C4-2B (cell line): ENCODE results near the gene TTC12.

Experiments
- ZFX ChIP-seq: fragments of 450-650 bp; IDR thresholded peaks from 2 replicates; pipeline ENCODE4 v1.6.1; 2017
- TF ChIP-seq, protein P1 (sequence below): fragments of 450-650 bp; conservative IDR thresholded peaks from 2 replicates; pipeline ENCODE4 v1.5.1; 2017; ENCODE audit warnings: mild to moderate bottlenecking

DNA sequence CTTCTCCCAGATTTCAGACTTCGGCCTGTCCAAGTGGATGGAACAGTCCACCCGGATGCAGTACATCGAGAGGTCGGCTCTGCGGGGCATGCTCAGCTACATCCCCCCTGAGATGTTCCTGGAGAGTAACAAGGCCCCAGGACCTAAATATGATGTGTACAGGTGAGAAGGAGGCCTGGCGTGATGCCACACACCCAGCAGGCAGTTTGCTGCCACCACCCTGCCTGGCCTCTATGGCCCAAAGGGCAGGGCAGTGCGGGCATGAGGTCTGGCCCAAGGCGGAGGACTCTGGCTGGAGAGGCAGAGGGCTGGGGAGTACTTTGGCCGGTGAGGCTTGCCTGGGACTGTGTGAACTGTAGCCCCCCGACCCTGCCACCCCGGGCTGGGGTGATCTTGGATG lies 80.5 kb downstream of the TTC12 start:
- TF ChIP-seq, protein P1, sequence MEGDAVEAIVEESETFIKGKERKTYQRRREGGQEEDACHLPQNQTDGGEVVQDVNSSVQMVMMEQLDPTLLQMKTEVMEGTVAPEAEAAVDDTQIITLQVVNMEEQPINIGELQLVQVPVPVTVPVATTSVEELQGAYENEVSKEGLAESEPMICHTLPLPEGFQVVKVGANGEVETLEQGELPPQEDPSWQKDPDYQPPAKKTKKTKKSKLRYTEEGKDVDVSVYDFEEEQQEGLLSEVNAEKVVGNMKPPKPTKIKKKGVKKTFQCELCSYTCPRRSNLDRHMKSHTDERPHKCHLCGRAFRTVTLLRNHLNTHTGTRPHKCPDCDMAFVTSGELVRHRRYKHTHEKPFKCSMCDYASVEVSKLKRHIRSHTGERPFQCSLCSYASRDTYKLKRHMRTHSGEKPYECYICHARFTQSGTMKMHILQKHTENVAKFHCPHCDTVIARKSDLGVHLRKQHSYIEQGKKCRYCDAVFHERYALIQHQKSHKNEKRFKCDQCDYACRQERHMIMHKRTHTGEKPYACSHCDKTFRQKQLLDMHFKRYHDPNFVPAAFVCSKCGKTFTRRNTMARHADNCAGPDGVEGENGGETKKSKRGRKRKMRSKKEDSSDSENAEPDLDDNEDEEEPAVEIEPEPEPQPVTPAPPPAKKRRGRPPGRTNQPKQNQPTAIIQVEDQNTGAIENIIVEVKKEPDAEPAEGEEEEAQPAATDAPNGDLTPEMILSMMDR, result no peak
- no peak for TF ChIP-seq ZFX
